Activated B cell treated with CpG ODN at 0.5 μM for 24 hours (primary cell): ENCODE results near the gene CCL4. TPM values are rescaled to one million over a fixed set of nuclear protein-coding genes. Genes with fewer than 3 reads are reported as not detected.
"Not testable (repeated sequence)": the region's sequence is repeated elsewhere in the genome, so short reads cannot be mapped to it uniquely, and the experiment has no call there.

Experiments used
- ATAC-seq: fragments of 200-7000 bp; cut with Tn5 transposase; one replicate; pipeline ENCODE4 v1.10.0; 2021; ENCODE audit warnings: low read depth, mild to moderate bottlenecking, moderate library complexity
- CTCF ChIA-PET: fragments of 350-600 bp; sonication (Branson Sonifier 250); formaldehyde crosslinking; loops from one replicate; lab custom pipeline; 2021; ENCODE audit warnings: antibody characterized with exemption; lab: Charles Lee
- POLR2A ChIA-PET: fragments of 350-600 bp; sonication (Branson Sonifier 250); formaldehyde crosslinking; loops from one replicate; lab custom pipeline; 2021; ENCODE audit warnings: antibody characterized with exemption; lab: Charles Lee
- DNase-seq: peaks from one replicate; pipeline ENCODE4 v3.0.0; 2022
- H3K27ac Mint-ChIP-seq: one replicate; pipeline ENCODE4 v1.8.0; 2020; ENCODE audit warnings: mixed read lengths
- H3K27me3 Mint-ChIP-seq: one replicate; pipeline ENCODE4 v1.8.0; 2021; ENCODE audit warnings: mixed read lengths
- H3K36me3 Mint-ChIP-seq: one replicate; pipeline ENCODE4 v1.8.0; 2021; ENCODE audit warnings: low read depth, mixed read lengths
- H3K4me1 Mint-ChIP-seq: one replicate; pipeline ENCODE4 v1.8.0; 2021; ENCODE audit warnings: mixed read lengths
- H3K4me3 Mint-ChIP-seq: one replicate; pipeline ENCODE4 v1.8.0; 2020; ENCODE audit warnings: mild to moderate bottlenecking, mixed read lengths
- H3K9me3 Mint-ChIP-seq: one replicate; pipeline ENCODE4 v1.8.0; 2020; ENCODE audit warnings: mixed read lengths
- intact Hi-C: fragments of 100-400 bp; cut with micrococcal nuclease; formaldehyde crosslinking; loops from one replicate; pipeline ENCODE4 v1.15.1; 2024
- total RNA-seq: library from RNA; stranded (reverse); gene quantifications from 2 replicates; pipeline ENCODE4 v1.2.3, GENCODE V29; 2022
- TF ChIP-seq, protein P1 (sequence below): fragments of 200-600 bp; IDR thresholded peaks from one replicate; pipeline ENCODE4 v1.8.0; 2022; ENCODE audit warnings: antibody characterized with exemption, mild to moderate bottlenecking

Gene CCL4
- total RNA-seq, 1 donor from 2014 or later = 68.8 TPM

DNA sequence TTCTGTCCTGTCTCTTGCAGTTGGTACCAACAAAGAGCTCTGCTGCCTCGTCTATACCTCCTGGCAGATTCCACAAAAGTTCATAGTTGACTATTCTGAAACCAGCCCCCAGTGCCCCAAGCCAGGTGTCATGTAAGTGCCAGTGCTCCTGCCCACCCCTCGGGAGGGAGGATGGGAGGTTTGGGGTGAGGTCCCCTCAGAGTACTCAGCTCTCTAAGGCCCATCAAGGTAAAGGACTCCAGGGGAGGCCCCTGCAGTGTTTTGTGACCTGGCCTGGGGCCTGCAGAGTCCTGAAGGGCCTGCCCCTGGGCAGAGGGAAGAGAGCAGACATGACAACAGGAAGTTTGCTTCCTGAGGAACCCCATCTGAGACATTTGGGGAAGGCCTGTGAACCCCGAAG lies 33.2 kb upstream of the CCL4 start:
- H3K27me3 Mint-ChIP-seq = peaks cover 4% of the 10 kb centered on the region
- DNase-seq = no peak
- peaks cover 9% of the 10 kb centered on the region for H3K4me1 Mint-ChIP-seq
- no peaks in the 10 kb centered on the region for H3K36me3 Mint-ChIP-seq
- intact Hi-C loops = loop anchor here (5.0 kb wide), 1 partner anchor 412 kb away; no protein-coding TSS in a partner anchor
- no peak for ATAC-seq
- H3K4me3 Mint-ChIP-seq = no peak overlapping the region
- ChIA-PET CTCF (interaction anchor here (1.0 to 6.4 kb wide), 2 partner anchors 77 to 413 kb away, joined by 3 to 76 read pairs; no protein-coding TSS in a partner anchor), POLR2A (no interaction called here)
- H3K9me3 Mint-ChIP-seq = no peaks in the 10 kb centered on the region
- H3K27ac Mint-ChIP-seq = no peak overlapping the region
- TF ChIP-seq, protein P1, sequence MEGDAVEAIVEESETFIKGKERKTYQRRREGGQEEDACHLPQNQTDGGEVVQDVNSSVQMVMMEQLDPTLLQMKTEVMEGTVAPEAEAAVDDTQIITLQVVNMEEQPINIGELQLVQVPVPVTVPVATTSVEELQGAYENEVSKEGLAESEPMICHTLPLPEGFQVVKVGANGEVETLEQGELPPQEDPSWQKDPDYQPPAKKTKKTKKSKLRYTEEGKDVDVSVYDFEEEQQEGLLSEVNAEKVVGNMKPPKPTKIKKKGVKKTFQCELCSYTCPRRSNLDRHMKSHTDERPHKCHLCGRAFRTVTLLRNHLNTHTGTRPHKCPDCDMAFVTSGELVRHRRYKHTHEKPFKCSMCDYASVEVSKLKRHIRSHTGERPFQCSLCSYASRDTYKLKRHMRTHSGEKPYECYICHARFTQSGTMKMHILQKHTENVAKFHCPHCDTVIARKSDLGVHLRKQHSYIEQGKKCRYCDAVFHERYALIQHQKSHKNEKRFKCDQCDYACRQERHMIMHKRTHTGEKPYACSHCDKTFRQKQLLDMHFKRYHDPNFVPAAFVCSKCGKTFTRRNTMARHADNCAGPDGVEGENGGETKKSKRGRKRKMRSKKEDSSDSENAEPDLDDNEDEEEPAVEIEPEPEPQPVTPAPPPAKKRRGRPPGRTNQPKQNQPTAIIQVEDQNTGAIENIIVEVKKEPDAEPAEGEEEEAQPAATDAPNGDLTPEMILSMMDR = no peak

DNA sequence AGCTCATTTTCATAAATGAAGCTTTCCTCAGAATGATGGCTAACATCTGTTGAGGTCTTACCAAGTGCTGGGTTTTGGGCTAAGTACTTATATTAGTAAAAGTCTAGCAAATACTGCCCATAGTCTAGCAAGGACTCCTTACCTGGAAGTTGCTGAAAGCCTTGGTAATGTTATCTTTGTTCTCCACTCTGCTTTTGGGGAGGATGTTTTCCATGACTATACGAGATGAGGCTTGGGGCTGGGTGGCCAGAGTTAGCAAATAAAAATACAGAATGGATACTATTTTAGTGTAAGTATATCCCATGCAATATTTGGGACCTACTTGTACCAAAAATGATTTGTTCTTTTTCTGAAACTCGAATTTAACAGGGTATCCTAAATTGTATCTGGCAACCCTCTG lies 31.9 kb upstream of the CCL4 start:
- ChIA-PET POLR2A (no interaction called here), CTCF (interaction anchor here (0.9 to 6.4 kb wide), 12 partner anchors 8 to 102 kb away, joined by 3 to 76 read pairs (median 6); partner anchors contain the start of genes CCL18 and CCL3)
- peaks cover 4% of the 10 kb centered on the region for H3K27me3 Mint-ChIP-seq
- H3K4me1 Mint-ChIP-seq = peaks cover 9% of the 10 kb centered on the region
- no peak overlapping the region for H3K27ac Mint-ChIP-seq
- no peak for ATAC-seq
- H3K4me3 Mint-ChIP-seq = no peak overlapping the region
- H3K36me3 Mint-ChIP-seq = no peaks in the 10 kb centered on the region
- H3K9me3 Mint-ChIP-seq = no peaks in the 10 kb centered on the region
- TF ChIP-seq, protein P1 = no peak
- intact Hi-C loops = loop anchor here (1.0 to 5.0 kb wide), 4 partner anchors 19 to 411 kb away; partner anchors contain the start of gene CCL3
- no peak for DNase-seq

DNA sequence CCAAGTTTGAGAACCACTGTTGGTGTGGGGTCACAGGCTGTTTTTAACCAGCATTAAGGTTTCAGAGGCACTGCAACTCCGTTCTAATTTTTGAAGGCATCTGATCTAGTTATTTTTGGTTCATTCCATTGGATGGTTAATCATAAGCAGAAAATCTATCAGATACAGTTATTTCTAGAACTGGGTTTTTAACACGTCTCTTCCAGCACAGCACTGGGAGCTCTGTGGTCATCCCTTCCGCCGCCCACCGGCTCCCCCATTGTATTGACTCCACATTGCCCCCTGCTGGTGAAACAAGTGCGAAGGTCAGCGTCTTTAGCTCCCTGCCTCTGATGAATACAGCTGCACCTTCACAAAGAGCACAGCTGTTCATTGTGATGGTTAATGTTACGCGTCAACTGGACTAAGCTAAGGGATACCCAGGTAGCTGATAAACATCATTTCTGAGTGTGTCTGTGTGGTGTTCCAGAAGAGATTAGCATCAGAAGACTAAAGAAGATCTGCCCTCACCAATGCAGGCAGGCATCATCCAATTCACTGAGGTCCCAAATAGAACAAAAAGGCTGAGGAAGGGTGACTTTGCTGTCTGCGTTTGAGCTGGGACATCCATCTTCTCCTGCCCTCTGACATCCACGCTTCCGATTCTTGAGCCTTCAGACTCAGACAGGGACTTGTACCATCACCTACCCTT lies 31.1 kb upstream of the CCL4 start:
- ATAC-seq (peak; percentile 69), DNase-seq (no peak)
- ChIA-PET CTCF (interaction anchor here (0.7 to 6.4 kb wide), 27 partner anchors 9 to 410 kb away, joined by 3 to 76 read pairs (median 4); partner anchors contain the start of genes CCL18 and CCL3), POLR2A (interaction anchor here (0.6 to 1.2 kb wide), 2 partner anchors 18 to 72 kb away, joined by 3 to 6 read pairs; partner anchors contain the start of gene CCL3)
- TF ChIP-seq, protein P1 = peak; percentile 59
- Mint-ChIP-seq H3K4me3 (no peak overlapping the region), H3K36me3 (no peaks in the 10 kb centered on the region), H3K27ac (no peak overlapping the region), H3K9me3 (peaks cover 3% of the 10 kb centered on the region), H3K27me3 (peaks cover 4% of the 10 kb centered on the region), H3K4me1 (peaks cover 9% of the 10 kb centered on the region)
- intact Hi-C loops = loop anchor here (1.0 to 5.0 kb wide), 4 partner anchors 18 to 410 kb away; partner anchors contain the start of gene CCL3

DNA sequence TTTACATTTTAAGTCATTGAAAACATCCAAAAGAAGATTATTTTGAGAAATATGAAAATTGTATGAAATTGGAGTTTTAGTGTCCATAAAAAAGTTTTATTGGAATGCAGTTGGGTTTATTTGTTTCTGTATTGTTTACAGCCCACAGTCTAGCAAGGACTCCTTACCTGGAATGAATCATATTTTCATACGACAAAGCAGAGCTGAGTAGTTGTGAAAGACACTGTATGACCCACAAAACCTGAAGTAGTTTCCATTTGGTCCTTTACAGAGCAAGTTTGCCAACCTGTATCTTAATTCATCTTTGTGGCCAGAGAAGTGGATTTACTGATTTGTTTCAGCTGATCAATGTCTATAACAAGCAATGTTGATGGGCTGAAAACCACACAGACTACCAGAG lies 29.3 kb upstream of the CCL4 start:
- Mint-ChIP-seq H3K4me1 (peaks cover 12% of the 10 kb centered on the region), H3K4me3 (no peak overlapping the region), H3K27me3 (peaks cover 4% of the 10 kb centered on the region), H3K36me3 (no peaks in the 10 kb centered on the region), H3K27ac (no peak overlapping the region), H3K9me3 (peaks cover 8% of the 10 kb centered on the region)
- TF ChIP-seq, protein P1 = no peak
- ATAC-seq (no peak), DNase-seq (no peak)
- intact Hi-C loops = loop anchor here (5.0 kb wide), 1 partner anchor 408 kb away; no protein-coding TSS in a partner anchor
- ChIA-PET CTCF (interaction anchor here (0.7 to 6.4 kb wide), 8 partner anchors 18 to 460 kb away, joined by 3 to 76 read pairs (median 8); partner anchors contain the start of genes MYO19 and PIGW), POLR2A (no interaction called here)

DNA sequence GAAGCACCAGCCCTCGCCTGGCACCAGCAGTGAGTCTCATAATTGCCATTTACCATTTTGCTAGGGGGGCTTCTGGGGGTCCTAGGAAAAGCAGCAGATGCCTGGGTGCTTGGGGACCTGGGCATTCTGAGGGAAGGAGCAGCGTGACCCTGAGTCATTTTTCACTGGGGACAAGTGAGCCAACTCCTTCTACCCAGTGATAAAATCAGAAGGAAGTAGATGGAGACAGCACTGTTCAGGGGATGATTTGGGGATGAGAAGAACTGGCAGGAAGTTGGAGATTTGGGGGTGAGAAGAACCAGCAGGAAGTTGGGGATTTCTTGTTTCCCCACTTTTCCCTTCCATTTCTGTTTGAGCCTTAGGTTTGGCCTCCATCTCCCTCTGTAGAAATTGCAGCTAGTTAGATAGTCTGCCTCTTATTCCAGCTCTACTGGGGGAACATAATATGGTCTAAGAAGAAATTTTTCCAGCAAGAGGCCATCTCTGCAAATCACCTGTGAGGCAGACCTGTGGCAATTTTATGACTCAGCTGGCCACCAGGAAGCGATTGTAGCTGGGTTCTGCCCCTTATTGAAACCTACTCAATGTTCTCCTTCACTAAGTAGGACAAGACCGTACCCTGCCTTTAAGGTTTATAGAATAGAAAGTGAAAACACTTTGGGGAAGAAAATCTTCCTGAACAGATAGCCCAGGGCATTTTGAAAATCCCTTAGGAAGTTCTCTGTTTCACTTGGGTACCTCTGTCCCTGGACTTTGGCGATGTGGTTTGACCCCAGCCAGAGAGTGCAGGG lies 21.8 kb upstream of the CCL4 start:
- not testable (repeated sequence) for H3K9me3 Mint-ChIP-seq, H3K36me3 Mint-ChIP-seq, DNase-seq, H3K27me3 Mint-ChIP-seq
- ATAC-seq = peak; percentile 61
- ChIA-PET POLR2A (interaction anchor here (0.6 to 1.0 kb wide), 4 partner anchors 8 to 446 kb away, joined by 3 read pairs; partner anchors contain the start of gene CCL3), CTCF (interaction anchor here (1.8 kb wide), 1 partner anchor 9 kb away, joined by 8 read pairs; no protein-coding TSS in a partner anchor)
- peaks cover 43% of the 10 kb centered on the region for H3K4me1 Mint-ChIP-seq
- peak overlapping the region; percentile 74 for H3K4me3 Mint-ChIP-seq
- peak overlapping the region; percentile 86 for H3K27ac Mint-ChIP-seq
- intact Hi-C loops = loop anchor here (1.0 kb wide), 1 partner anchor 8 kb away; the partner anchor contains the start of gene CCL3

DNA sequence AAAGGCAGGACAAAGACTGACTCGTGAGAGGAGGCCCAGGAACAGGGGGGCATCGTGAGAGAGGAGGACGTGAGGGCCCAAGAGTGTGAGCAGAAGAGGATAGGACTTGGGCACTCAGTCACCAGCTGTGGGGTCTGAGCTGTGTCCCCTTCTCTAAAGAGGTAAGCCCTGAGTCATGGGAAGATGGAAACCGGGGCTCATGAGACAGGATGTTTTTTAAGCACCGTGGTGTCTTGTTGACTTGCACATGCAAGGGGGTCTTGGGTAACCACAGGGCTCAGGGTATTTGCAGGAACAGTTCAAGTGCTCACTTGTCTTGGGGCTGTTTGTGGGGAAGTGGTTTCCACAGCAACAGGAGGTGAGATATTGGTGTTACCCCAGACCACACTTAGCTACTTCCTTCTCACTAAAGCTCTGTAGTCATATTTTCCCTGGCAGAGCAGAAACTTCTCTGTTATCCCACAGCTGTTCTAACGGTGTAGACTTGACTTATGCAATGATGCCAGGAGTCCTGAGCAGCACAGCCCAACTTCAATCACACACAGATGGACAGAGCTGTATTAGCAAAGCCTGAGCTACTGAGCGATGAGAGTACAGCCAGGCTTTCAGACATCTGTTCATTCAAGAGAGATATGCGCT lies 21.0 kb upstream of the CCL4 start:
- H3K27ac Mint-ChIP-seq = peak overlapping the region; percentile 86
- not testable (repeated sequence) for H3K36me3 Mint-ChIP-seq, DNase-seq, H3K27me3 Mint-ChIP-seq, H3K9me3 Mint-ChIP-seq
- ChIA-PET CTCF (interaction anchor here (1.8 kb wide), 1 partner anchor 10 kb away, joined by 8 read pairs; no protein-coding TSS in a partner anchor), POLR2A (interaction anchor here (0.6 to 1.0 kb wide), 3 partner anchors 14 to 52 kb away, joined by 3 read pairs; no protein-coding TSS in a partner anchor)
- H3K4me3 Mint-ChIP-seq = peak overlapping the region; percentile 74
- peaks cover 45% of the 10 kb centered on the region for H3K4me1 Mint-ChIP-seq
- intact Hi-C loops = loop anchor here (1.0 kb wide), 1 partner anchor 8 kb away; the partner anchor contains the start of gene CCL3
- ATAC-seq = peak; percentile 83

DNA sequence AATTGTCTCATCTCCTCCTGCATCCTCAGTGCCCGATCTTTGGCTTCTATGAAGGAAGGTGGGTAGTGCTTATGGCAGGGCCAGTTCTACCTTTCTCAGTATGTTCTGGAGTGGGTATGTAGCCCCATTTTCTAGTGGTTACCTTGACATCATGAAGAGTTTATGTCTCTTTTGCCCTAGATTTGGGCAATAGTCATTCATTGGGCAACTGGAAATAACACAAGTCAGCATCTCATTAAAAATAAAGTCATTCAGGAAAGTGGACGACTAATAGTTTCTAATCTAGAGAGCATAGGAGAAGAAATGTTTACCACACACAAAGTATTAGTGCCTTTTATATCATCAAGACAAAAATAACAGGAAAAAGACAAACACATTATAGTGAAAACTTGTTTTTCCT lies 19.9 kb upstream of the CCL4 start:
- H3K27ac Mint-ChIP-seq, POLR2A ChIA-PET, H3K9me3 Mint-ChIP-seq: not testable (repeated sequence)

More for the DNA sequence above, 19.9 kb upstream of the CCL4 start:
- H3K27me3 Mint-ChIP-seq, H3K36me3 Mint-ChIP-seq, DNase-seq, intact Hi-C loops, CTCF ChIA-PET, ATAC-seq, H3K4me3 Mint-ChIP-seq: not testable (repeated sequence)
- peaks cover 50% of the 10 kb centered on the region for H3K4me1 Mint-ChIP-seq
